ENCODE data around the gene PPP1R37. TPM values are rescaled to one million over a fixed set of nuclear protein-coding genes. Genes with fewer than 3 reads are reported as not detected.
A peak's percentile ranks its signal among the peaks of the same experiment; 100 is the strongest.

PPP1R37 gene
- total and polyA plus RNA-seq, 2 of the 13 experiments (the other 11 are each of a cell fraction or from before 2014, with no cell fraction given) = 9.0 to 14.3 TPM

GRCh38 chr19:45130888-45131615 lies 38.1 kb downstream of the PPP1R37 start (continued):
- no peak for TF ChIP-seq HHEX (CRISPR knock-in tag; IDR thresholded peaks at IDR 0.05)
- TF ChIP-seq GLI4 (CRISPR knock-in tag; IDR thresholded peaks at IDR 0.05; ENCODE audit: borderline replicate concordance) = no peak
- TF ChIP-seq NPAS2 (CRISPR knock-in tag; IDR thresholded peaks at IDR 0.05; ENCODE audit: borderline replicate concordance) = no peak
- no peak for TF ChIP-seq ZBTB20 (CRISPR knock-in tag; IDR thresholded peaks at IDR 0.05; ENCODE audit: borderline replicate concordance, low read depth)
- no peak for TF ChIP-seq ZNF574 (CRISPR knock-in tag; IDR thresholded peaks at IDR 0.05)
- peak; percentile 20; the same call in 1 of the 2 replicates for TF ChIP-seq TFAP4 (IDR thresholded peaks at IDR 0.05; ENCODE audit: borderline replicate concordance, low read depth)
- no peak for TF ChIP-seq ZNF460 (CRISPR knock-in tag; IDR thresholded peaks at IDR 0.05; ENCODE audit: borderline replicate concordance)
- no peak for TF ChIP-seq MLLT10 (CRISPR knock-in tag; IDR thresholded peaks at IDR 0.05)
- no peak for TF ChIP-seq ZC3H13 (CRISPR knock-in tag; IDR thresholded peaks at IDR 0.05)
- TF ChIP-seq ZNF337 (CRISPR knock-in tag; IDR thresholded peaks at IDR 0.05; ENCODE audit: borderline replicate concordance, low read depth) = no peak
- TF ChIP-seq CENPBD1 (CRISPR knock-in tag; IDR thresholded peaks at IDR 0.05; ENCODE audit: borderline replicate concordance, low read depth) = no peak
- no peak for TF ChIP-seq HIVEP1 (CRISPR knock-in tag; IDR thresholded peaks at IDR 0.05)
- no peak for TF ChIP-seq AHDC1 (CRISPR knock-in tag; IDR thresholded peaks at IDR 0.05; ENCODE audit: borderline replicate concordance)
- TF ChIP-seq, protein P1, sequence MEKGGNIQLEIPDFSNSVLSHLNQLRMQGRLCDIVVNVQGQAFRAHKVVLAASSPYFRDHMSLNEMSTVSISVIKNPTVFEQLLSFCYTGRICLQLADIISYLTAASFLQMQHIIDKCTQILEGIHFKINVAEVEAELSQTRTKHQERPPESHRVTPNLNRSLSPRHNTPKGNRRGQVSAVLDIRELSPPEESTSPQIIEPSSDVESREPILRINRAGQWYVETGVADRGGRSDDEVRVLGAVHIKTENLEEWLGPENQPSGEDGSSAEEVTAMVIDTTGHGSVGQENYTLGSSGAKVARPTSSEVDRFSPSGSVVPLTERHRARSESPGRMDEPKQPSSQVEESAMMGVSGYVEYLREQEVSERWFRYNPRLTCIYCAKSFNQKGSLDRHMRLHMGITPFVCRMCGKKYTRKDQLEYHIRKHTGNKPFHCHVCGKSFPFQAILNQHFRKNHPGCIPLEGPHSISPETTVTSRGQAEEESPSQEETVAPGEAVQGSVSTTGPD (CRISPR knock-in tag; IDR thresholded peaks at IDR 0.05) = no peak
- peak; percentile 31; the same call in 1 of the 2 replicates for TF ChIP-seq KDM2A (CRISPR knock-in tag; IDR thresholded peaks at IDR 0.05; ENCODE audit: borderline replicate concordance, low read depth)
- TF ChIP-seq ATF1 (CRISPR knock-in tag; IDR thresholded peaks at IDR 0.05) = no peak
- no peak for TF ChIP-seq JARID2 (CRISPR knock-in tag; IDR thresholded peaks at IDR 0.05; ENCODE audit: insufficient replicate concordance)
- TF ChIP-seq HNRNPL (IDR thresholded peaks at IDR 0.05; ENCODE audit: low read depth, low read length) = peak; percentile 86

Data from HepG2 (cell line).